GM12801 (cell line): ENCODE data around the gene SRGN.

Experiments
- CTCF ChIP-seq: IDR thresholded peaks from one replicate; pipeline ENCODE4 v1.5.1; 2011; ENCODE audit warnings: control low read depth; ENCODE audit not compliant: insufficient read length; ENCODE audit errors: extremely low read depth

Gene SRGN

GRCh38 chr10:69088801-69089501 lies 1.0 kb downstream of the SRGN start:
- no peak for TF ChIP-seq CTCF

- no peak for TF ChIP-seq CTCF
These were observed 2.0 kb downstream of the SRGN start for GRCh38 chr10:69089638-69090599.

GRCh38 chr10:69090685-69091084 lies 2.8 kb downstream of the SRGN start:
- no peak for TF ChIP-seq CTCF

GRCh38 chr10:69091143-69091651 lies 3.3 kb downstream of the SRGN start:
- no peak for TF ChIP-seq CTCF

GRCh38 chr10:69092959-69093850 lies 5.3 kb downstream of the SRGN start:
- TF ChIP-seq CTCF: no peak

- no peak for TF ChIP-seq CTCF
These were observed 6.0 kb downstream of the SRGN start for GRCh38 chr10:69093933-69094332.
